AG09319 (cell line): ENCODE data around the gene MYO3B.

Experiments used
- DNase-seq: peaks from one replicate; pipeline ENCODE4 v3.0.0-alpha.2; 2010; ENCODE audit warnings: low read depth; ENCODE audit errors: extremely low read depth
- CTCF ChIP-seq: IDR thresholded peaks from 2 replicates; pipeline ENCODE4 v1.5.1; 2011; ENCODE audit warnings: low read depth, mild to moderate bottlenecking, inconsistent platforms, low read length, moderate library complexity

Gene MYO3B

GRCh38 chr2:170651624-170652325 lies 473.8 kb downstream of the MYO3B start:
- TF ChIP-seq CTCF = no peak
- DNase-seq = no peak

GRCh38 chr2:170652637-170653417 lies 474.9 kb downstream of the MYO3B start:
- DNase-seq = no peak
- TF ChIP-seq CTCF = no peak

DNA sequence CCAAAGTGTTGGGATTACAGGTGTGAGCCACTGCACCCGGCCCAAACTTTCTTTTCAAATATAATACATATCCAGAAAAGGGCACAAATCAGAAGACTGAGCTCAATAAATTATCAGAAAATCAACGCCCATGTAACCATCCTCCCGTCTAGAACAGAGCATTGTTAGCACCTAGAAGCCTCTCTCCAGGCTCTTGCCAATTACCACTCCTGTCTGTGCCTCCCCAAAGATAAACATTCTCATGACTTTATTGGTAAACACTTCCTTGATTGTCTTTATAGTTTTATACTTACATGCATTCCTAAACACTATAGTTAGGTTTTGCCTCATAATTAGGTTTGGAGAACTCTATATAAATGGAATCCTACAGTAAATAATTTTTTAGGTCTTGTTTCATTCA lies 478.7 kb downstream of the MYO3B start:
- DNase-seq = no peak
- no peak for TF ChIP-seq CTCF

DNA sequence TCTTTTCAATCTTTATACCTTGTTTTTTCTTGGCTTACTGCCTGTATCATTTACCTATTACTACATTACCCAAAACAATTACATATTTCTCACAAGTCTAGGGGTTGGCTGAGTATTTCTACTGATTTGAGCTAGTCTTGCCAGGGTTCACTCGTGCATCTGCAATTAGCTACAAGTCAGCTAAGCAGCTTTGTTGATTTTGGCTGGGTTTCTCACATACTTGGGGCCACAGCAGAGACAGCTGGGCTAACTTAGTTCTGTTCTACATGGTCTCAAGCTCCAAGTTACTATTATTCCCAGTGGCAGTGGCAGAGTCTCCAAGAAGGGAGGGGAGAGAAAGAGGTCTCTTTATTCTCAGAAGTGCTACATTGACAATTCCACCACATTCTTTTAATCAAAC lies 482.5 kb downstream of the MYO3B start:
- TF ChIP-seq CTCF = no peak
- no peak for DNase-seq

GRCh38 chr2:170665743-170666142 lies 487.8 kb downstream of the MYO3B start:
- no peak for TF ChIP-seq CTCF
- no peak for DNase-seq

DNA sequence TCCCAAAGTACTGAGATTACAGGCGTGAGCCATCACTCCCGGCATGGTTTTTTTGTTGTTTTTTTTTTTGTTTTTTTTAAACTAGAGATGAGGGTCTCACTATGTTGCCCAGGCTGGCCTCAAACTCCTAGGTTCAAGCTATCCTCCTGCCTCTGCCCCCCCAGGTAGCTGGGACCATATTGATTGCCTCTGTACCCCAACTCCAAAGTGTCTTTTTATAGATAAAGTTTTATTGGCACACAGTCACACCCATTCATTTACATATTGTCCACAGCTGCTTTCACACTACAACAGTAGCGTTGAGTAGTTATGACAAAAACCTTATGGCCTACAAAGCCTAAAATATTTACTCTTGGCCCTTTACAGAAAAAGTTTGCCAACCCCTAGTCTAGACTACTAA lies 492.0 kb downstream of the MYO3B start:
- no peak for TF ChIP-seq CTCF
- no peak for DNase-seq

DNA sequence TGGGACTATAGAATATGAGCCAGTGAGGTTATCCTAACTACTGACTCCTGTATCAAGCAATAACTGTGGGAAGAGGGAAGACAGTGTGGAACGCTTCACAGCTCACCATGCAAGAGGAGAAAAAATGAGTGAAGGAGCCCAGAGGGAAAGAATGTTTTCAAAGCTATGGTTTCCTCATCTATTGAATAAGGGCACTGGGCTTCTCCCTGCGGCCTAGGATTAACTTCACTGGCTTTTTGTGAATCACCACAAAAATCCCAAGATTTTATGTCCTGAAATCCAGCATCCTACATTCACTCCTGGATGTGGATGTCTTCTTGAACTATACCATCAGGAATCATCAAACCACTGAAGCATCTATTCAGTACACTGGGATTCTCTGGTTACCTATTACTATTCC lies 492.7 kb downstream of the MYO3B start:
- TF ChIP-seq CTCF = no peak
- DNase-seq = no peak
